ENCODE measurements around the gene DNAJC7.
"Not testable (repeated sequence)": the region's sequence is repeated elsewhere in the genome, so short reads cannot be mapped to it uniquely, and the experiment has no call there.

DNA sequence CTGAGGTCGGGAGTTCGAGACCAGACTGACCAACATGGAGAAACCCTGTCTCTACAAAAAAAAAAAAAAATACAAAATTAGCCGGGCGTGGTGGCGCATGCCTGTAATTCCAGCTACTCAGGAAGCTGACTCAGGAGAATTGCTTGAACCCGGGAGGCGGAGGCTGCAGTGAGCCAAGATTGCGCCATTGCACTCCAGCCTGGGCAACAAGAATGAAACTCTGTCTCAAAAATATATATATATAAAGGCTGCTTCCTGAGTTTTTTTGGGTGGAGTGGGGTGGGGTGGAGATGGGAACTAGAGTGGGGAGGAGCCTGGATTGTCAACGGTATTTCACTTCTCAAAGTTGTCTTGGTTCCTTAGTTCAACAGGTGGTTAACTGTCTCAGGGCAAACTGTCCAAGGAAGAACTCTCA is 7.0 kb downstream of the DNAJC7 start:
- TF ChIP-seq, protein P1, sequence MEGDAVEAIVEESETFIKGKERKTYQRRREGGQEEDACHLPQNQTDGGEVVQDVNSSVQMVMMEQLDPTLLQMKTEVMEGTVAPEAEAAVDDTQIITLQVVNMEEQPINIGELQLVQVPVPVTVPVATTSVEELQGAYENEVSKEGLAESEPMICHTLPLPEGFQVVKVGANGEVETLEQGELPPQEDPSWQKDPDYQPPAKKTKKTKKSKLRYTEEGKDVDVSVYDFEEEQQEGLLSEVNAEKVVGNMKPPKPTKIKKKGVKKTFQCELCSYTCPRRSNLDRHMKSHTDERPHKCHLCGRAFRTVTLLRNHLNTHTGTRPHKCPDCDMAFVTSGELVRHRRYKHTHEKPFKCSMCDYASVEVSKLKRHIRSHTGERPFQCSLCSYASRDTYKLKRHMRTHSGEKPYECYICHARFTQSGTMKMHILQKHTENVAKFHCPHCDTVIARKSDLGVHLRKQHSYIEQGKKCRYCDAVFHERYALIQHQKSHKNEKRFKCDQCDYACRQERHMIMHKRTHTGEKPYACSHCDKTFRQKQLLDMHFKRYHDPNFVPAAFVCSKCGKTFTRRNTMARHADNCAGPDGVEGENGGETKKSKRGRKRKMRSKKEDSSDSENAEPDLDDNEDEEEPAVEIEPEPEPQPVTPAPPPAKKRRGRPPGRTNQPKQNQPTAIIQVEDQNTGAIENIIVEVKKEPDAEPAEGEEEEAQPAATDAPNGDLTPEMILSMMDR (IDR thresholded peaks at IDR 0.05): not testable (repeated sequence)
- not testable (repeated sequence) for TF ChIP-seq POLR2A (IDR thresholded peaks at IDR 0.05; ENCODE audit: low read depth); POLR2AphosphoS5 (IDR thresholded peaks at IDR 0.05)

Data from esophagus muscularis mucosa (tissue), 3 donors.